ENCODE results near the gene ABCC1. TPM values are rescaled to one million over a fixed set of nuclear protein-coding genes. Genes with fewer than 3 reads are reported as not detected.

The ABCC1 gene
- total RNA-seq, 1 donor from 2014 or later = 69.4 TPM

DNA sequence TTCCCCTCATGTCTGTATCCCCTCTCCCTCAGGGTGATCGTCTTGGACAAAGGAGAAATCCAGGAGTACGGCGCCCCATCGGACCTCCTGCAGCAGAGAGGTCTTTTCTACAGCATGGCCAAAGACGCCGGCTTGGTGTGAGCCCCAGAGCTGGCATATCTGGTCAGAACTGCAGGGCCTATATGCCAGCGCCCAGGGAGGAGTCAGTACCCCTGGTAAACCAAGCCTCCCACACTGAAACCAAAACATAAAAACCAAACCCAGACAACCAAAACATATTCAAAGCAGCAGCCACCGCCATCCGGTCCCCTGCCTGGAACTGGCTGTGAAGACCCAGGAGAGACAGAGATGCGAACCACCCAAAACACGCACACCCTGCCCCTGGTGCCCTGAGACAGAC lies 191.7 kb downstream of the ABCC1 start:
- peaks cover 39% of the 10 kb centered on the region for H3K36me3 Mint-ChIP-seq
- no peak overlapping the region for H3K27ac Mint-ChIP-seq
- H3K9me3 Mint-ChIP-seq = no peaks in the 10 kb centered on the region
- TF ChIP-seq, protein P1, sequence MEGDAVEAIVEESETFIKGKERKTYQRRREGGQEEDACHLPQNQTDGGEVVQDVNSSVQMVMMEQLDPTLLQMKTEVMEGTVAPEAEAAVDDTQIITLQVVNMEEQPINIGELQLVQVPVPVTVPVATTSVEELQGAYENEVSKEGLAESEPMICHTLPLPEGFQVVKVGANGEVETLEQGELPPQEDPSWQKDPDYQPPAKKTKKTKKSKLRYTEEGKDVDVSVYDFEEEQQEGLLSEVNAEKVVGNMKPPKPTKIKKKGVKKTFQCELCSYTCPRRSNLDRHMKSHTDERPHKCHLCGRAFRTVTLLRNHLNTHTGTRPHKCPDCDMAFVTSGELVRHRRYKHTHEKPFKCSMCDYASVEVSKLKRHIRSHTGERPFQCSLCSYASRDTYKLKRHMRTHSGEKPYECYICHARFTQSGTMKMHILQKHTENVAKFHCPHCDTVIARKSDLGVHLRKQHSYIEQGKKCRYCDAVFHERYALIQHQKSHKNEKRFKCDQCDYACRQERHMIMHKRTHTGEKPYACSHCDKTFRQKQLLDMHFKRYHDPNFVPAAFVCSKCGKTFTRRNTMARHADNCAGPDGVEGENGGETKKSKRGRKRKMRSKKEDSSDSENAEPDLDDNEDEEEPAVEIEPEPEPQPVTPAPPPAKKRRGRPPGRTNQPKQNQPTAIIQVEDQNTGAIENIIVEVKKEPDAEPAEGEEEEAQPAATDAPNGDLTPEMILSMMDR (IDR thresholded peaks at IDR 0.05; ENCODE audit: unreplicated experiment) = no peak
- no peak overlapping the region for H3K4me3 Mint-ChIP-seq
- no peaks in the 10 kb centered on the region for H3K4me1 Mint-ChIP-seq
- DNase-seq (ENCODE audit: low spot score in 2 of 2, unreplicated experiment in 2 of 2) = no peak
- no peaks in the 10 kb centered on the region for H3K27me3 Mint-ChIP-seq (ENCODE audit: low read depth)

DNA sequence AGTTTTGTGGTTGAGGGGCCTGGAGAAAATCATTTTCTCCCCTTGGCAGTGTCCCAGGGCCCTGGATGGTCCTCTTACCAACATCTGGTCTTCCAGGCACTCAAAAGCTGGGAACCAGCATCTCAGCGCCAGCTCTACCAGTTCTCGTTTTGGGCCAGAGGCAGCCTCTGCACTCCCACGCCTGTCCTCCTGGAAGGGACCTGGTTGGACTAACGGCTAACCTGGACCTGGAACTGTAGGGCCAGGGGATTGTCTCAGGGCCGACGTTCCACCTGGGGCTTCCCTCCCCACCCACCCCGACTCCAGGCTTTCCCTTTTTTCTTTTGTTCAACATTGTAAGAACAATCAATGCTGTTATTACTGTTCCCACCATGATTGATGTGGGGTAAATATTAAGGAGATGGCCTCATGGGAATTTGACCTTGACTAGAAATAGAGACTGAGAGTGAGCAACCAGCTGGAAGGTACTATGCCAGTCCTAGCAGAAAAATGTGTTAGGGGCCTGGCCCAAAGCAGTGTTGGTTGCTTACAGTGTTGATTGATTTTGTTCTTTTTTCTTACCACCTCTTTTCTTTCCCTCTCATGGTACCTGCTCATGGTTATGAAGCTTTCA lies 192.5 kb downstream of the ABCC1 start:
- DNase-seq (ENCODE audit: low spot score in 2 of 2, unreplicated experiment in 2 of 2) = no peak
- Mint-ChIP-seq H3K9me3 (no peaks in the 10 kb centered on the region), H3K27me3 (ENCODE audit: low read depth) (no peaks in the 10 kb centered on the region), H3K27ac (no peak overlapping the region), H3K4me1 (no peaks in the 10 kb centered on the region), H3K36me3 (peaks cover 39% of the 10 kb centered on the region), H3K4me3 (no peak overlapping the region)
- TF ChIP-seq, protein P1 (IDR thresholded peaks at IDR 0.05; ENCODE audit: unreplicated experiment) = no peak

DNA sequence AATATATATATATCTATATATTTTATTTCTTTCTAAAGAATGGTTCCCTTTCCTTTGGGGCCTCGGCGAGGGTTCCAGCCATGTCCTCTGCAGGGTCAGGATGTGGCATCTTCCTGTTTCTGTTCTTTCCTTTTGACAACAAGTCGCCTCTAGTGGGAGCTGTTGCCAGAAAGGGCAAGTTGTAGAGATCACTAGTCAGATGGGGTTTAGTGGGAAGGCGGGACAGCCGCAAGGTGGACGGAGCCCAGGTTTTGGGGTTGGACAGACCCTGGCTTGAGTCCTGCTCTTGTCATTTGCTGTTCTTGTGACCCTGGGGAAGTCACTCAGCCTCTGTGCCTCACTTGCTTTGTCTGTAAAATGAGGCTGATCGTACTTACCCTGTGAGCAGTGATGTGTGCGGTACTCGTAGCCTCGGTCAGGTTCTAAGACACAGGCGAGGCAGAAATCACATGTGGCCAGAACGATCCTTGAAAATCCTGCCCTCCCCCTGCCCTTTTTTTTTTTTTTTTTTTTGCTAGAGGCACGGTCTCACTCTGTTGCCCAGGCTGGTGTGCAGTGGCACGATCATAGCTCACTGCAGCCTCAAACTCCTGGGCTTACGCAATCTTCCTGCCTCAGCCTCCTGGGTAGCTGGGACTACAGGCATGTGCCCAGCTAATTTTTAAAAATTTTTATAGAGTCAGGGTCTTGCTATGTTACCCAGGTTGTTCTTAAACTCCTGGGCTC lies 193.8 kb downstream of the ABCC1 start:
- H3K4me3 Mint-ChIP-seq = no peak overlapping the region
- H3K4me1 Mint-ChIP-seq = no peaks in the 10 kb centered on the region
- H3K27me3 Mint-ChIP-seq (ENCODE audit: low read depth) = no peaks in the 10 kb centered on the region
- TF ChIP-seq, protein P1 (IDR thresholded peaks at IDR 0.05; ENCODE audit: unreplicated experiment) = no peak
- H3K27ac Mint-ChIP-seq = no peak overlapping the region
- no peaks in the 10 kb centered on the region for H3K9me3 Mint-ChIP-seq
- H3K36me3 Mint-ChIP-seq = peaks cover 35% of the 10 kb centered on the region
- no peak for DNase-seq (ENCODE audit: low spot score in 2 of 2, unreplicated experiment in 2 of 2)

DNA sequence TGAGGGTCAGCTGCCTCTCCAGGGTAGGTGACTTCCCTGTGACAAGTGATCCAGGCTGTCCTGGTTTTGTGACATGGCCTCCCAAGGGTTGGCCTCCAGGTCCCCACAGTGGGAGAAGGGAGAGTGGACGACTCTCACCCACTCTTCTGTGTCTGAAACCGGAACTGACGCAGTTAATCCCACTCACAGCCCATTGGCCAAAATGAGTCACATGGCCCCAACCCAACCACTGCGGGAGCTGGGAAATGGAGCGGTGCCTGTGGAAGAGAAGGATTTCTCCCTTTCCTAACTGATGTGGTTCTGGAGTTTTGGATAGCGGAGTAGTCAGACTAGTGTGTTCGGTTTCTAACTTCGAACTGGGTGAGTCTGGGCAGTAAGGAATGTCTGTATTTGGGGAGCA lies 194.5 kb downstream of the ABCC1 start:
- no peak for DNase-seq (ENCODE audit: low spot score in 2 of 2, unreplicated experiment in 2 of 2)
- peaks cover 33% of the 10 kb centered on the region for H3K36me3 Mint-ChIP-seq
- no peaks in the 10 kb centered on the region for H3K27me3 Mint-ChIP-seq (ENCODE audit: low read depth)
- no peak overlapping the region for H3K27ac Mint-ChIP-seq
- no peaks in the 10 kb centered on the region for H3K9me3 Mint-ChIP-seq
- no peak overlapping the region for H3K4me3 Mint-ChIP-seq
- TF ChIP-seq, protein P1 (IDR thresholded peaks at IDR 0.05; ENCODE audit: unreplicated experiment) = no peak
- H3K4me1 Mint-ChIP-seq = no peaks in the 10 kb centered on the region

DNA sequence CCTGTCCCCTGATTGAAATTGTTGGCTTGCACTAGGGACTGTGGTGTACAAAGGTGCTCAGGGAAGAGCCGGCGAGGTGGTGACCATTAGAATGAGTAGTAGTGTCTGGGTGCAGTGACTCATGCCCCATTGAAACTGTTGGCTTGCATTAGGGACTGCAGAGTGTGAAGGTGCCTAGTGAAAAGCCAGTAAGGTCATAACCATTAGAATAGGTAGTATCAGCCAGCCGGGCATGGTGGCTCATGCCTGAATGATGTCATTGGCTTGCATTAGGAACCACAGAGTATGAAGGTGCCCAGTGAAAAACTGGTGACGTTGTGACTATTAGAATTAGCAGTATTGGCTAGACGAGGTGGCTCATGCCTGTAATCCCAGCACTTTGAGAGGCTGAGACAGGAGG lies 195.0 kb downstream of the ABCC1 start:
- no peak overlapping the region for H3K4me3 Mint-ChIP-seq
- H3K9me3 Mint-ChIP-seq = no peaks in the 10 kb centered on the region
- no peak for DNase-seq (ENCODE audit: low spot score in 2 of 2, unreplicated experiment in 2 of 2)
- H3K27me3 Mint-ChIP-seq (ENCODE audit: low read depth) = no peaks in the 10 kb centered on the region
- H3K36me3 Mint-ChIP-seq = peaks cover 31% of the 10 kb centered on the region
- no peaks in the 10 kb centered on the region for H3K4me1 Mint-ChIP-seq
- TF ChIP-seq, protein P1 (IDR thresholded peaks at IDR 0.05; ENCODE audit: unreplicated experiment) = no peak
- no peak overlapping the region for H3K27ac Mint-ChIP-seq
